GM23338 (cell line): ENCODE results near the gene METTL6. TPM values are rescaled to one million over a fixed set of nuclear protein-coding genes. Genes with fewer than 3 reads are reported as not detected.
A peak's percentile ranks its signal among the peaks of the same experiment; 100 is the strongest.

ENCODE experiments used
- ATAC-seq: fragments of 200-7000 bp; cut with Tn5 transposase; 3 replicates; pipeline ENCODE4 v1.9.1; 2020
- DNase-seq: peaks from one replicate; pipeline ENCODE4 v3.0.0-alpha.2; 2015; ENCODE audit warnings: low spot score
- H2AFZ ChIP-seq: fragments of 200-600 bp; sonication (generic); 2 replicates; pipeline ENCODE4 v1.8.0; 2016; ENCODE audit warnings: antibody characterized with exemption, mild to moderate bottlenecking, moderate library complexity
- H3F3A ChIP-seq: fragments of 200-600 bp; sonication (generic); replicated peaks from 2 replicates; pipeline ENCODE4 v1.8.0; 2017; ENCODE audit warnings: antibody characterized with exemption, mixed run types, low read depth
- H3K27ac ChIP-seq: fragments of 200-600 bp; sonication (generic); 2 replicates; pipeline ENCODE4 v1.6.1; 2016; ENCODE audit warnings: low read depth
- H3K27me3 ChIP-seq: fragments of 200-600 bp; sonication (generic); 2 replicates; pipeline ENCODE4 v1.8.0; 2016; ENCODE audit warnings: mild to moderate bottlenecking, mixed run types, moderate library complexity; ENCODE audit not compliant: insufficient read depth
- H3K36me3 ChIP-seq: fragments of 200-600 bp; sonication (generic); 2 replicates; pipeline ENCODE4 v1.8.0; 2016; ENCODE audit warnings: mild to moderate bottlenecking; ENCODE audit not compliant: insufficient read depth
- H3K4me1 ChIP-seq: fragments of 200-600 bp; sonication (generic); 2 replicates; pipeline ENCODE4 v1.8.0; 2016; ENCODE audit warnings: mild to moderate bottlenecking, moderate library complexity; ENCODE audit not compliant: insufficient read depth
- H3K4me2 ChIP-seq: fragments of 200-600 bp; sonication (generic); 2 replicates; pipeline ENCODE4 v1.7.1; 2017; ENCODE audit warnings: mixed run types
- H3K4me3 ChIP-seq: fragments of 200-600 bp; sonication (generic); 2 replicates; pipeline ENCODE4 v1.6.1; 2016; ENCODE audit warnings: mixed run types
- H3K79me2 ChIP-seq: fragments of 200-600 bp; sonication (generic); replicated peaks from 2 replicates; pipeline ENCODE4 v1.8.0; 2017; ENCODE audit warnings: mild to moderate bottlenecking; ENCODE audit not compliant: insufficient read depth
- H3K9me2 ChIP-seq: fragments of 200-600 bp; sonication (generic); 2 replicates; pipeline ENCODE4 v1.8.0; 2017; ENCODE audit not compliant: insufficient read depth
- H4K20me1 ChIP-seq: fragments of 200-600 bp; sonication (generic); replicated peaks from 2 replicates; pipeline ENCODE4 v1.8.0; 2017; ENCODE audit warnings: mild to moderate bottlenecking; ENCODE audit not compliant: insufficient read depth
- H3K27ac Mint-ChIP-seq: 2 replicates; pipeline ENCODE4 v1.8.0; 2020; ENCODE audit warnings: inconsistent platforms, mild to moderate bottlenecking, moderate library complexity, mixed read lengths
- H3K27me3 Mint-ChIP-seq: 3 replicates; pipeline ENCODE4 v1.8.0; 2022; ENCODE audit warnings: low read depth, mild to moderate bottlenecking, moderate library complexity, mixed read lengths, inconsistent platforms; ENCODE audit not compliant: insufficient read depth, poor library complexity
- H3K36me3 Mint-ChIP-seq: 3 replicates; pipeline ENCODE4 v1.8.0; 2021; ENCODE audit warnings: low read depth, mild to moderate bottlenecking, inconsistent platforms, moderate library complexity, mixed read lengths
- H3K4me1 Mint-ChIP-seq: 3 replicates; pipeline ENCODE4 v1.8.0; 2020; ENCODE audit warnings: mild to moderate bottlenecking, inconsistent platforms, mixed read lengths
- H3K4me3 Mint-ChIP-seq: 3 replicates; pipeline ENCODE4 v1.8.0; 2021; ENCODE audit warnings: moderate library complexity, mild to moderate bottlenecking, inconsistent platforms, mixed read lengths
- H3K9me3 Mint-ChIP-seq: 3 replicates; pipeline ENCODE4 v1.8.0; 2020; ENCODE audit warnings: moderate library complexity, mild to moderate bottlenecking, inconsistent platforms, mixed read lengths
- CREB1 ChIP-seq: fragments of 250-450 bp; sonication (Bioruptor Pico); IDR thresholded peaks from 2 replicates; pipeline ENCODE4 v1.5.0; 2020; ENCODE audit warnings: low read depth, mild to moderate bottlenecking, moderate library complexity
- EZH2 ChIP-seq: fragments of 200-600 bp; sonication (generic); IDR thresholded peaks from one replicate; pipeline ENCODE4 v1.8.0; 2017; ENCODE audit warnings: antibody characterized with exemption, mild to moderate bottlenecking, low read depth; ENCODE audit not compliant: unreplicated experiment
- JUNB ChIP-seq: IDR thresholded peaks from one replicate; pipeline ENCODE4 v1.6.1; 2016; ENCODE audit warnings: antibody characterized with exemption; ENCODE audit not compliant: unreplicated experiment
- POLR2AphosphoS5 ChIP-seq: IDR thresholded peaks from 2 replicates; pipeline ENCODE4 v1.6.1; 2016; ENCODE audit warnings: antibody characterized with exemption, low read depth
- ZNF114 ChIP-seq: fragments of 250-450 bp; sonication (Bioruptor Pico); IDR thresholded peaks from 2 replicates; pipeline ENCODE4 v1.5.0; 2020; ENCODE audit warnings: mild to moderate bottlenecking, moderate library complexity
- ZNF331 ChIP-seq: fragments of 250-450 bp; sonication (Bioruptor Pico); IDR thresholded peaks from 2 replicates; pipeline ENCODE4 v1.5.0; 2020; ENCODE audit warnings: low read depth, mild to moderate bottlenecking, moderate library complexity
- polyA plus RNA-seq: library from polyadenylated mRNA; unstranded; fragments of >200 nt; fragmentation: Nextera tagmentation; extraction: Ambion mirVana; gene quantifications from 2 replicates; pipeline ENCODE4 v1.2.1, GENCODE V29; 2016
- total RNA-seq: library from RNA; depleted of rRNA; stranded (reverse); fragments of >200 nt; shearing (Covaris generic); gene quantifications from 2 replicates; pipeline ENCODE4 v1.2.3, GENCODE V29; 2014
- TF ChIP-seq, protein P1 (sequence below), 2 experiments: fragments of 200-600 bp in 1 of 2; sonication (generic) in 1 of 2; conservative IDR thresholded peaks; 2 replicates each; pipeline versions ENCODE4 v1.5.1 to v1.6.1; 2016 to 2017; ENCODE audit warnings: antibody characterized with exemption in 2 of 2, low read depth in 2 of 2, mild to moderate bottlenecking in 2 of 2, moderate library complexity in 1 of 2
- TF ChIP-seq, protein P2 (sequence below): IDR thresholded peaks from one replicate; pipeline ENCODE4 v1.6.1; 2018; ENCODE audit warnings: antibody characterized with exemption; ENCODE audit not compliant: unreplicated experiment

Gene METTL6
- total and polyA plus RNA-seq, 2 experiments from 2014 or later = 15.1 to 17.8 TPM

DNA sequence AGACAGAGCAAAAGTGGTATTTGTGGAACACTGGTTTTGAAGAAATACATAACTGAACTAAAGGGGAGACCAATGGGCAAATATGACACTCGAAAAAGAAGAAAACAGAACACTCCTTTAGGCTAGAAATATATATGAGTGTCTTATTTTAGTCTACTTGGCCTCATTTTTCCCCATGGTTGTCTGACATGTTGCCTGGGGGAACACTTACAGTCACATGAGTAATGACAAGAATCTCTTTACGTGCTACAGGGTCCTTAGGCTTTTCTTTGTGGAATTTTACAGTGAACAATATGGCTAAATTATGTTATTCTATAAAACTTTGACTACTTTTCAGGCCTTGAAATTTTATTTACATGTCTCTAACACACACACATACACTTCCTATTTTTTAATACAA is 17.6 kb downstream of the METTL6 start (continued):
- TF ChIP-seq EZH2 = no peak
- TF ChIP-seq ZNF331 (CRISPR knock-in tag) = no peak

DNA sequence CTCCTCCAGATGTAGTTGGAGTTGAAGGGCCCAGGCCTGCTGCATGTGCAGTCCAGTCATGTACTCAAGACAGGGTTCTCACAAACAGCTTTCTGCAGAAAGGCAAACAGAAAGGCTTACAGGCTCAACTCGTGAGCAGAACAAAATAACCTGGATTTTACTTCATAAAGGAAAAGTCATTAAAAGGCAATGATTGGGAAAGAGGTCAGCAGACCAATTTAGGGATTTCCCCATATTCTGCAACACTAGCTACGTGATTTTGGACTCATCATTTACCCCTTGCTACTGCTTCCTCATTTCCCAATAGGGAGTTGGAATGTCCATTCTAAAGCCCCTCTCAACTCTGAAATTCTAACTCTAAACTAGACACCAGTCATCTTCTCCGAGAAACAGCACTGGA is 18.1 kb downstream of the METTL6 start:
- H3K27ac Mint-ChIP-seq = no peak overlapping the region
- Histone ChIP-seq H3K27me3 (no peaks in the 10 kb centered on the region), H3K27ac (no peak overlapping the region), H2AFZ (no peak overlapping the region), H3K4me2 (no peak overlapping the region), H3K4me1 (no peaks in the 10 kb centered on the region), H3K9me2 (no peaks in the 10 kb centered on the region), H3K79me2 (no peaks in the 10 kb centered on the region), H3K4me3 (no peak overlapping the region), H4K20me1 (no peaks in the 10 kb centered on the region), H3K36me3 (peaks cover 11% of the 10 kb centered on the region), H3F3A (no peaks in the 10 kb centered on the region)
- peaks cover 28% of the 10 kb centered on the region for H3K36me3 Mint-ChIP-seq
- H3K4me1 Mint-ChIP-seq = no peaks in the 10 kb centered on the region
- ATAC-seq (no peak), DNase-seq (no peak)
- H3K27me3 Mint-ChIP-seq = no peaks in the 10 kb centered on the region
- no peak overlapping the region for H3K4me3 Mint-ChIP-seq
- H3K9me3 Mint-ChIP-seq = no peaks in the 10 kb centered on the region
- TF ChIP-seq ZNF114 (CRISPR knock-in tag) (no peak), JUNB (no peak), POLR2AphosphoS5 (no peak), CREB1 (no peak)

DNA sequence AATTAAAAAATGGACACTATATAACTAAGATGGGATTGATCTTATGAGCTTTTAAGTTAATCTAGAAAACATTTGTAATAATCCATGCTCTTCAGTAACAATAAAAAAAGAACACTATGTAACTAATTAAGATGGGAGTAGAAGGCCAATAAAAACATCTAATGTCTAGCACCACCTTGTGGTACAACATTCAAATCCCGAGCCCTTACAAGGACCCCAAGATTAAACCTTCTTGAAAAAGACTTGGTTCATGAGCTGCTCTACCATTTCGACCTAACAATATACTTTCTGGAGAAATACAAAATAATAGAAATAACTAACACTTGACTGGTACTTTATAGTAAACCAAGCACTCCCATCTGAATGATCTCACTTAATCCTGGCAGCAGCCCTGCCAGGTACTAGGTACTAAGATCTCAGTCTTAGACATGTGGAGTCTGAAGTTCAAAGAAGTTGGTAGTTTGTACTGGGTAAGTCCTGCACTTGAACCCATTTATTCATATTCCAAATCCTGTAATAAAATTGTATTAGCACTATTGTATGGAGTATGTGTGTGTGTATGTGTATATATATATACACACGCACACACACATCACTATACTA is 21.8 kb downstream of the METTL6 start:
- no peaks in the 10 kb centered on the region for H3F3A ChIP-seq
- peak; percentile 76 for ATAC-seq
- Mint-ChIP-seq H3K36me3 (peaks cover 4% of the 10 kb centered on the region; the same call in 1 of the 3 replicates), H3K9me3 (no peaks in the 10 kb centered on the region), H3K4me3 (no peak overlapping the region), H3K27ac (no peak overlapping the region), H3K4me1 (no peaks in the 10 kb centered on the region), H3K27me3 (no peaks in the 10 kb centered on the region)
- H3K4me1 ChIP-seq = no peaks in the 10 kb centered on the region
- no peak overlapping the region for H3K27ac ChIP-seq
- no peaks in the 10 kb centered on the region for H3K9me2 ChIP-seq
- H3K27me3 ChIP-seq = no peaks in the 10 kb centered on the region
- DNase-seq = peak; percentile 80
- no peaks in the 10 kb centered on the region for H4K20me1 ChIP-seq
- H3K36me3 ChIP-seq = no peaks in the 10 kb centered on the region
- H3K79me2 ChIP-seq = no peaks in the 10 kb centered on the region
- H3K4me2 ChIP-seq = no peak overlapping the region
- H3K4me3 ChIP-seq = no peak overlapping the region
- no peak overlapping the region for H2AFZ ChIP-seq
- TF ChIP-seq, protein P1, sequence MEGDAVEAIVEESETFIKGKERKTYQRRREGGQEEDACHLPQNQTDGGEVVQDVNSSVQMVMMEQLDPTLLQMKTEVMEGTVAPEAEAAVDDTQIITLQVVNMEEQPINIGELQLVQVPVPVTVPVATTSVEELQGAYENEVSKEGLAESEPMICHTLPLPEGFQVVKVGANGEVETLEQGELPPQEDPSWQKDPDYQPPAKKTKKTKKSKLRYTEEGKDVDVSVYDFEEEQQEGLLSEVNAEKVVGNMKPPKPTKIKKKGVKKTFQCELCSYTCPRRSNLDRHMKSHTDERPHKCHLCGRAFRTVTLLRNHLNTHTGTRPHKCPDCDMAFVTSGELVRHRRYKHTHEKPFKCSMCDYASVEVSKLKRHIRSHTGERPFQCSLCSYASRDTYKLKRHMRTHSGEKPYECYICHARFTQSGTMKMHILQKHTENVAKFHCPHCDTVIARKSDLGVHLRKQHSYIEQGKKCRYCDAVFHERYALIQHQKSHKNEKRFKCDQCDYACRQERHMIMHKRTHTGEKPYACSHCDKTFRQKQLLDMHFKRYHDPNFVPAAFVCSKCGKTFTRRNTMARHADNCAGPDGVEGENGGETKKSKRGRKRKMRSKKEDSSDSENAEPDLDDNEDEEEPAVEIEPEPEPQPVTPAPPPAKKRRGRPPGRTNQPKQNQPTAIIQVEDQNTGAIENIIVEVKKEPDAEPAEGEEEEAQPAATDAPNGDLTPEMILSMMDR (conservative IDR thresholded peaks at IDR 0.05; ENCODE audit: low read depth in 2 of 2) = peak; percentile 72 to 90
- TF ChIP-seq, protein P2, sequence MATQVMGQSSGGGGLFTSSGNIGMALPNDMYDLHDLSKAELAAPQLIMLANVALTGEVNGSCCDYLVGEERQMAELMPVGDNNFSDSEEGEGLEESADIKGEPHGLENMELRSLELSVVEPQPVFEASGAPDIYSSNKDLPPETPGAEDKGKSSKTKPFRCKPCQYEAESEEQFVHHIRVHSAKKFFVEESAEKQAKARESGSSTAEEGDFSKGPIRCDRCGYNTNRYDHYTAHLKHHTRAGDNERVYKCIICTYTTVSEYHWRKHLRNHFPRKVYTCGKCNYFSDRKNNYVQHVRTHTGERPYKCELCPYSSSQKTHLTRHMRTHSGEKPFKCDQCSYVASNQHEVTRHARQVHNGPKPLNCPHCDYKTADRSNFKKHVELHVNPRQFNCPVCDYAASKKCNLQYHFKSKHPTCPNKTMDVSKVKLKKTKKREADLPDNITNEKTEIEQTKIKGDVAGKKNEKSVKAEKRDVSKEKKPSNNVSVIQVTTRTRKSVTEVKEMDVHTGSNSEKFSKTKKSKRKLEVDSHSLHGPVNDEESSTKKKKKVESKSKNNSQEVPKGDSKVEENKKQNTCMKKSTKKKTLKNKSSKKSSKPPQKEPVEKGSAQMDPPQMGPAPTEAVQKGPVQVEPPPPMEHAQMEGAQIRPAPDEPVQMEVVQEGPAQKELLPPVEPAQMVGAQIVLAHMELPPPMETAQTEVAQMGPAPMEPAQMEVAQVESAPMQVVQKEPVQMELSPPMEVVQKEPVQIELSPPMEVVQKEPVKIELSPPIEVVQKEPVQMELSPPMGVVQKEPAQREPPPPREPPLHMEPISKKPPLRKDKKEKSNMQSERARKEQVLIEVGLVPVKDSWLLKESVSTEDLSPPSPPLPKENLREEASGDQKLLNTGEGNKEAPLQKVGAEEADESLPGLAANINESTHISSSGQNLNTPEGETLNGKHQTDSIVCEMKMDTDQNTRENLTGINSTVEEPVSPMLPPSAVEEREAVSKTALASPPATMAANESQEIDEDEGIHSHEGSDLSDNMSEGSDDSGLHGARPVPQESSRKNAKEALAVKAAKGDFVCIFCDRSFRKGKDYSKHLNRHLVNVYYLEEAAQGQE = no peak
